GM12878 (cell line): ENCODE measurements around the gene RIPK3. TPM values are rescaled to one million over a fixed set of nuclear protein-coding genes. Genes with fewer than 3 reads are reported as not detected.

Experiments used
- ATAC-seq: fragments of 200-7000 bp; cut with Tn5 transposase; 3 replicates; pipeline ENCODE4 v1.9.1; 2020; ENCODE audit warnings: mild to moderate bottlenecking, moderate library complexity
- BruUV-seq: library from RNA; stranded (reverse); fragments of 400-500 nt; replicated peaks from 2 replicates; lab custom pipeline; 2021; lab: Mats Ljungman, UMichigan
- CTCF ChIA-PET: fragments of 300-600 bp; sonication (Branson Sonifier 250); formaldehyde crosslinking; extraction: SDS; loops from one replicate; lab custom pipeline; 2021; ENCODE audit warnings: inconsistent platforms; lab: Yijun Ruan, JAX
- POLR2A ChIA-PET: fragments of 350-600 bp; formaldehyde crosslinking; extraction: SDS; loops from one replicate; lab custom pipeline; 2021; ENCODE audit warnings: inconsistent platforms; lab: Charles Lee
- RAD21 ChIA-PET: fragments of 300-600 bp; sonication (Branson Sonifier 250); formaldehyde crosslinking; loops from one replicate; lab custom pipeline; 2023; ENCODE audit warnings: antibody characterized with exemption; ENCODE audit not compliant: unreplicated experiment; lab: Charles Lee
- SMC1A ChIA-PET: fragments of 300-600 bp; sonication (Branson Sonifier 250); formaldehyde crosslinking; loops from one replicate; lab custom pipeline; 2023; ENCODE audit not compliant: unreplicated experiment, uncharacterized antibody; lab: Charles Lee
- DNase-seq: peaks from one replicate; pipeline ENCODE4 v3.0.0-alpha.2; 2011; ENCODE audit warnings: low read depth, low spot score
- FAIRE-seq: peaks from 3 replicates; lab custom pipeline; 2011; peaks lifted over from hg19 to GRCh38; lab: Jason Lieb, UNC
- H2AFZ ChIP-seq: 2 replicates; pipeline ENCODE4 v1.6.0; 2011; ENCODE audit warnings: low read depth, low read length, control low read depth; ENCODE audit not compliant: control insufficient read depth
- H3K27ac ChIP-seq: 2 replicates; pipeline ENCODE4 v1.5.1; 2011; ENCODE audit warnings: control low read depth; ENCODE audit not compliant: control insufficient read depth, insufficient read depth
- H3K27me3 ChIP-seq, 2 experiments: replicated peaks in 1 of 2; 2 replicates each; pipeline versions ENCODE4 v1.6.0 to v1.6.1; 2011; ENCODE audit warnings: low read length in 1 of 2; ENCODE audit not compliant: control insufficient read depth in 2 of 2, insufficient read depth in 2 of 2
- H3K36me3 ChIP-seq, 2 experiments: 2 replicates each; pipeline ENCODE4 v1.5.1; 2011; ENCODE audit warnings: low read length in 1 of 2; ENCODE audit not compliant: control insufficient read depth in 2 of 2, insufficient read depth in 2 of 2
- H3K4me1 ChIP-seq: 2 replicates; pipeline ENCODE4 v1.6.1; 2011; ENCODE audit warnings: mild to moderate bottlenecking, low read length, moderate library complexity, mixed read lengths; ENCODE audit not compliant: control insufficient read depth, insufficient read depth
- H3K4me2 ChIP-seq: 2 replicates; pipeline ENCODE4 v1.6.0; 2011; ENCODE audit warnings: control low read depth; ENCODE audit not compliant: control insufficient read depth, insufficient read depth
- H3K4me3 ChIP-seq: fragments of 200-600 bp; sonication (generic); 2 replicates; pipeline ENCODE4 v1.5.1; 2016
- H3K79me2 ChIP-seq: 2 replicates; pipeline ENCODE4 v1.6.0; 2011; ENCODE audit warnings: low read length; ENCODE audit not compliant: control insufficient read depth, insufficient read depth
- H3K9ac ChIP-seq: 2 replicates; pipeline ENCODE4 v1.8.0; 2011; ENCODE audit warnings: low read length, control low read depth, mixed read lengths; ENCODE audit not compliant: control insufficient read depth, insufficient read depth
- H3K9me3 ChIP-seq: replicated peaks from 3 replicates; pipeline ENCODE4 v1.5.1; 2011; ENCODE audit warnings: mild to moderate bottlenecking, low read length; ENCODE audit not compliant: control insufficient read depth, insufficient read depth
- H4K20me1 ChIP-seq: 2 replicates; pipeline ENCODE4 v1.6.0; 2011; ENCODE audit not compliant: control insufficient read depth, insufficient read depth
- BMI1 ChIP-seq: fragments of 450-650 bp; IDR thresholded peaks from 2 replicates; pipeline ENCODE4 v1.6.1; 2016; ENCODE audit warnings: mild to moderate bottlenecking, moderate library complexity, borderline replicate concordance
- CHD2 ChIP-seq: IDR thresholded peaks from 2 replicates; pipeline ENCODE4 v1.6.1; 2011; ENCODE audit warnings: low read depth, low read length, improper control_type of control experiment, borderline replicate concordance
- ESRRA ChIP-seq: IDR thresholded peaks from 2 replicates; pipeline ENCODE4 v1.6.1; 2012; ENCODE audit warnings: mild to moderate bottlenecking, low read length, improper control_type of control experiment
- IKZF2 ChIP-seq, 2 experiments: fragments of 450-650 bp; IDR thresholded peaks; 2 replicates each; pipeline ENCODE4 v1.6.1; 2017; ENCODE audit warnings: mild to moderate bottlenecking in 2 of 2, moderate library complexity in 2 of 2
- LARP7 ChIP-seq: fragments of 450-650 bp; IDR thresholded peaks from 2 replicates; pipeline ENCODE4 v1.6.1; 2017; ENCODE audit warnings: mild to moderate bottlenecking
- PAX5 ChIP-seq: IDR thresholded peaks from 2 replicates; pipeline ENCODE4 v1.6.1; 2011; ENCODE audit warnings: low read depth, low read length, borderline replicate concordance
- POU2F2 ChIP-seq: IDR thresholded peaks from 3 replicates; pipeline ENCODE4 v1.6.1; 2011; ENCODE audit warnings: low read depth, mild to moderate bottlenecking, low read length, borderline replicate concordance
- RAD51 ChIP-seq: fragments of 450-650 bp; IDR thresholded peaks from 2 replicates; pipeline ENCODE4 v1.6.1; 2016; ENCODE audit warnings: moderate library complexity, mild to moderate bottlenecking, inconsistent platforms
- SKIL ChIP-seq: fragments of 450-650 bp; IDR thresholded peaks from 2 replicates; pipeline ENCODE4 v1.6.1; 2017; ENCODE audit warnings: mild to moderate bottlenecking, low read depth, inconsistent platforms; ENCODE audit not compliant: poor library complexity, severe bottlenecking
- SUZ12 ChIP-seq: fragments of 200-600 bp; sonication (generic); IDR thresholded peaks from one replicate; pipeline ENCODE4 v1.6.1; 2018; ENCODE audit warnings: antibody characterized with exemption, mild to moderate bottlenecking; ENCODE audit not compliant: unreplicated experiment
- WRNIP1 ChIP-seq: IDR thresholded peaks from 2 replicates; pipeline ENCODE4 v1.6.1; 2011; ENCODE audit warnings: low read depth, low read length, improper control_type of control experiment, borderline replicate concordance
- YY1 ChIP-seq: IDR thresholded peaks from 2 replicates; pipeline ENCODE4 v1.6.1; 2011; ENCODE audit warnings: low read depth, mild to moderate bottlenecking, low read length
- ZBTB4 ChIP-seq: fragments of 450-650 bp; formaldehyde crosslinking; IDR thresholded peaks from 2 replicates; pipeline ENCODE4 v1.4.0; 2022; ENCODE audit warnings: mild to moderate bottlenecking, moderate library complexity
- ZZZ3 ChIP-seq: IDR thresholded peaks from 2 replicates; pipeline ENCODE4 v1.6.1; 2011; ENCODE audit warnings: low read depth; ENCODE audit not compliant: control insufficient read depth, insufficient read length
- WGBS: methylation state at CpG from one replicate; pipeline ENCODE4 v1.1.6; 2016; ENCODE audit warnings: low lambda C conversion rate; ENCODE audit not compliant: insufficient replicate concordance, insufficient coverage; ENCODE audit errors: missing lambda C conversion rate; 5-methylcytosine and 5-hydroxymethylcytosine counted together
- in situ Hi-C: fragments of 300-500 bp; cut with MboI; formaldehyde crosslinking; loops from 9 replicates; pipeline ENCODE4 v1.14.3; 2018; ENCODE audit warnings: mixed read lengths
- intact Hi-C: fragments of 100-400 bp; cut with micrococcal nuclease; formaldehyde crosslinking; loops from one replicate; pipeline ENCODE4 v1.14.2; 2022; ENCODE audit not compliant: unreplicated experiment
- polyA plus RNA-seq, 11 experiments: library from polyadenylated mRNA; depleted of rRNA in 4 of 11; unstranded in 6 of 11; stranded (reverse) in 5 of 11; fragments of >200 nt; fragmentation: Nextera tagmentation in 4 of 11; fragmentation: Illumina TruSeq in 1 of 11; extraction: Ambion mirVana in 4 of 11; extraction: Trizol in 1 of 11; gene quantifications; 1 replicate in 1 of 11; 2 replicates in 10 of 11; pipeline versions ENCODE4 v1.2.1 to v1.2.3, GENCODE V29; 2011 to 2016; ENCODE audit warnings: inconsistent platforms in 2 of 11, missing spikeins in 2 of 11, low read depth in 1 of 11
- total RNA-seq, 4 experiments: library from RNA; depleted of rRNA in 3 of 4; stranded (reverse); fragments of >200 nt in 3 of 4; fragmentation: Illumina TruSeq in 1 of 4; extraction: Trizol in 1 of 4; gene quantifications; 2 replicates each; pipeline versions ENCODE4 v1.2.1 to v1.2.3, GENCODE V29; 2013 to 2021

RIPK3 gene
- total and polyA plus RNA-seq, 10 of the 15 experiments (the other 5 are each of a cell fraction or from before 2014, with no cell fraction given), result 2.0 to 13.6 (median 8.1) TPM

GRCh38 chr14:24365600-24366412 lies 26.0 kb upstream of the RIPK3 start (continued):
- TF ChIP-seq ESRRA, result no peak
- TF ChIP-seq SUZ12, result no peak
- 0 out of 3 replicates have a peak, but pooled peaks have one; percentile 11 for TF ChIP-seq POU2F2
- 0 out of 4 replicates have a peak, but pooled peaks of 1 of the 2 experiments have one; percentile 5 for TF ChIP-seq IKZF2 (IDR thresholded peaks at IDR 0.05)
- TF ChIP-seq SKIL, result no peak
- peak; percentile 72 for TF ChIP-seq YY1

GRCh38 chr14:24364841-24365240 lies 25.1 kb upstream of the RIPK3 start:
- in situ Hi-C loops (loop anchor here (5.0 kb wide), 1 partner anchor 67 kb away; no protein-coding TSS in a partner anchor), intact Hi-C loops (loop anchor here (1.0 to 5.0 kb wide), 3 partner anchors 33 to 66 kb away; no protein-coding TSS in a partner anchor)
- FAIRE-seq (no peak), DNase-seq (no peak), ATAC-seq (no peak)
- Histone ChIP-seq H3K36me3 (no peaks in the 10 kb centered on the region), H3K27me3 (peaks cover 1 to 6% of the 10 kb centered on the region in 2 experiments), H3K9me3 (no peaks in the 10 kb centered on the region), H3K4me3 (no peak overlapping the region), H2AFZ (no peak overlapping the region), H3K4me1 (peaks cover 16% of the 10 kb centered on the region), H3K27ac (no peak overlapping the region), H3K79me2 (no peaks in the 10 kb centered on the region), H3K9ac (no peak overlapping the region), H3K4me2 (no peak overlapping the region), H4K20me1 (no peaks in the 10 kb centered on the region)
- ChIA-PET POLR2A (interaction anchor here (0.7 to 2.3 kb wide), 3 partner anchors 33 to 77 kb away, joined by 3 to 61 read pairs (median 6); partner anchors contain the start of genes CBLN3 and KHNYN), RAD21 (interaction anchor here (1.2 to 2.3 kb wide), 6 partner anchors 25 to 72 kb away, joined by 5 to 122 read pairs (median 15); partner anchors contain the start of genes CBLN3, KHNYN and RIPK3), CTCF (interaction anchor here (0.8 to 2.3 kb wide), 19 partner anchors 9 to 77 kb away, joined by 3 to 163 read pairs (median 8); partner anchors contain the start of genes ADCY4, CBLN3, CIDEB and KHNYN), SMC1A (interaction anchor here (0.6 to 2.3 kb wide), 15 partner anchors 9 to 77 kb away, joined by 3 to 79 read pairs (median 5); partner anchors contain the start of genes CBLN3, KHNYN, RIPK3 and SDR39U1)
- 85% methylated on average over 1 of the region's 1 CpG for WGBS
- BruUV-seq, result no TSS peak
- TF ChIP-seq PAX5 (no peak), LARP7 (no peak), RAD51 (no peak), ZBTB4 (CRISPR knock-in tag) (no peak), CHD2 (no peak), IKZF2 (IDR thresholded peaks at IDR 0.05) (no peak), BMI1 (no peak), ZZZ3 (no peak), WRNIP1 (no peak)
